H9 (cell line): ENCODE measurements around the gene FGFBP3. TPM values are rescaled to one million over a fixed set of nuclear protein-coding genes. Genes with fewer than 3 reads are reported as not detected.

ENCODE experiments used
- DNase-seq: peaks from one replicate; pipeline ENCODE4 v3.0.0-alpha.2; 2017
- H2AFZ ChIP-seq: one replicate; pipeline ENCODE4 v1.6.1; 2013; ENCODE audit warnings: mild to moderate bottlenecking, low read length, control low read depth, moderate library complexity
- H2AK5ac ChIP-seq: 2 replicates; pipeline ENCODE4 v1.6.1; 2013; ENCODE audit warnings: low read length, control low read depth, mixed read lengths; ENCODE audit not compliant: insufficient read length
- H2BK120ac ChIP-seq: one replicate; pipeline ENCODE4 v1.6.1; 2013; ENCODE audit warnings: low read depth, mild to moderate bottlenecking, low read length, control low read depth, inconsistent platforms; ENCODE audit not compliant: poor library complexity, severe bottlenecking
- H2BK12ac ChIP-seq: 2 replicates; pipeline ENCODE4 v1.6.1; 2013; ENCODE audit warnings: low read length, control low read depth, mixed read lengths, low read depth; ENCODE audit not compliant: insufficient read length
- H2BK15ac ChIP-seq: 2 replicates; pipeline ENCODE4 v1.6.1; 2013; ENCODE audit warnings: low read depth, low read length, control low read depth
- H2BK20ac ChIP-seq: one replicate; pipeline ENCODE4 v1.6.1; 2013; ENCODE audit warnings: low read depth, mild to moderate bottlenecking, low read length, control low read depth, inconsistent platforms; ENCODE audit not compliant: poor library complexity, severe bottlenecking
- H2BK5ac ChIP-seq: 2 replicates; pipeline ENCODE4 v1.6.1; 2013; ENCODE audit warnings: low read length, control low read depth, mixed read lengths; ENCODE audit not compliant: insufficient read length
- H3K14ac ChIP-seq: 2 replicates; pipeline ENCODE4 v1.6.1; 2013; ENCODE audit warnings: low read length, control low read depth; ENCODE audit not compliant: insufficient read depth
- H3K18ac ChIP-seq: 2 replicates; pipeline ENCODE4 v1.6.1; 2013; ENCODE audit warnings: low read depth, mild to moderate bottlenecking, mixed read lengths, low read length, control low read depth; ENCODE audit not compliant: insufficient read length
- H3K23ac ChIP-seq: 2 replicates; pipeline ENCODE4 v1.6.1; 2013; ENCODE audit warnings: low read length, control low read depth, mixed read lengths, low read depth; ENCODE audit not compliant: insufficient read length
- H3K23me2 ChIP-seq: 2 replicates; pipeline ENCODE4 v1.6.1; 2013; ENCODE audit warnings: low read depth, mild to moderate bottlenecking, mixed read lengths, low read length, control low read depth; ENCODE audit not compliant: insufficient read length, poor library complexity, severe bottlenecking
- H3K27ac ChIP-seq: 2 replicates; pipeline ENCODE4 v1.5.1; 2013; ENCODE audit warnings: low read length, control low read depth, mixed read lengths, low read depth; ENCODE audit not compliant: insufficient read length
- H3K27me3 ChIP-seq: 2 replicates; pipeline ENCODE4 v1.6.1; 2013; ENCODE audit warnings: low read length, control low read depth, inconsistent platforms; ENCODE audit not compliant: insufficient read depth
- H3K4ac ChIP-seq: 2 replicates; pipeline ENCODE4 v1.6.1; 2013; ENCODE audit warnings: low read depth, mild to moderate bottlenecking, control low read depth, inconsistent platforms, low read length, moderate library complexity
- H3K4me1 ChIP-seq: 2 replicates; pipeline ENCODE4 v1.6.1; 2013; ENCODE audit warnings: low read length, control low read depth, inconsistent platforms; ENCODE audit not compliant: insufficient read depth
- H3K4me2 ChIP-seq: 2 replicates; pipeline ENCODE4 v1.6.1; 2013; ENCODE audit warnings: low read length, control low read depth, mixed read lengths; ENCODE audit not compliant: insufficient read length, insufficient read depth
- H3K56ac ChIP-seq: 2 replicates; pipeline ENCODE4 v1.6.1; 2013; ENCODE audit warnings: low read depth, mild to moderate bottlenecking, mixed read lengths, low read length, control low read depth; ENCODE audit not compliant: insufficient read length
- H3K79me1 ChIP-seq: 2 replicates; pipeline ENCODE4 v1.6.1; 2013; ENCODE audit warnings: low read depth, mild to moderate bottlenecking, moderate library complexity, low read length, control low read depth, inconsistent platforms; ENCODE audit not compliant: insufficient read depth, poor library complexity, severe bottlenecking
- H3K79me2 ChIP-seq: 2 replicates; pipeline ENCODE4 v1.6.1; 2013; ENCODE audit warnings: low read length, control low read depth, inconsistent platforms; ENCODE audit not compliant: insufficient read depth
- H3K9ac ChIP-seq: 2 replicates; pipeline ENCODE4 v1.6.1; 2013; ENCODE audit warnings: low read length, control low read depth, mixed read lengths; ENCODE audit not compliant: insufficient read length; ENCODE audit errors: extremely low read depth
- H3K9me3 ChIP-seq: one replicate; pipeline ENCODE4 v1.6.1; 2013; ENCODE audit warnings: low read depth, low read length, inconsistent platforms; ENCODE audit not compliant: control insufficient read depth
- H3T11ph ChIP-seq: one replicate; pipeline ENCODE4 v1.6.1; 2013; ENCODE audit warnings: mild to moderate bottlenecking, low read length, control low read depth, inconsistent platforms
- H4K20me1 ChIP-seq: one replicate; pipeline ENCODE4 v1.6.1; 2013; ENCODE audit not compliant: control insufficient read depth, insufficient read length, insufficient read depth
- H4K5ac ChIP-seq: 2 replicates; pipeline ENCODE4 v1.6.1; 2013; ENCODE audit warnings: low read depth, mild to moderate bottlenecking, mixed read lengths, low read length, control low read depth; ENCODE audit not compliant: insufficient read length
- H4K8ac ChIP-seq: replicated peaks from 2 replicates; pipeline ENCODE4 v1.6.1; 2013; ENCODE audit warnings: low read length, control low read depth, mixed read lengths, low read depth; ENCODE audit not compliant: insufficient read length
- H4K91ac ChIP-seq: 2 replicates; pipeline ENCODE4 v1.6.1; 2013; ENCODE audit warnings: low read depth, mild to moderate bottlenecking, moderate library complexity, mixed read lengths, low read length, control low read depth; ENCODE audit not compliant: insufficient read length
- H3K27ac Mint-ChIP-seq, 3 experiments: 2 replicates in 2 of 3; 3 replicates in 1 of 3; pipeline ENCODE4 v1.8.0; 2020 to 2021; ENCODE audit warnings: mixed read lengths in 3 of 3, mild to moderate bottlenecking in 1 of 3, moderate library complexity in 1 of 3
- H3K27me3 Mint-ChIP-seq: 2 replicates; pipeline ENCODE4 v1.8.0; 2021; ENCODE audit warnings: low read depth, mild to moderate bottlenecking, moderate library complexity, mixed read lengths
- H3K36me3 Mint-ChIP-seq, 3 experiments: 2 replicates in 2 of 3; 3 replicates in 1 of 3; pipeline ENCODE4 v1.8.0; 2020 to 2021; ENCODE audit warnings: low read depth in 3 of 3, mixed read lengths in 3 of 3; ENCODE audit not compliant: insufficient read depth in 1 of 3
- H3K4me1 Mint-ChIP-seq, 2 experiments: 2 replicates each; pipeline ENCODE4 v1.8.0; 2020; ENCODE audit warnings: mixed read lengths in 2 of 2
- H3K4me3 Mint-ChIP-seq, 2 experiments: 2 replicates in 1 of 2; 3 replicates in 1 of 2; pipeline ENCODE4 v1.8.0; 2020 to 2021; ENCODE audit warnings: mild to moderate bottlenecking in 2 of 2, mixed read lengths in 2 of 2, moderate library complexity in 1 of 2
- H3K9me3 Mint-ChIP-seq, 2 experiments: 2 replicates in 1 of 2; 3 replicates in 1 of 2; pipeline ENCODE4 v1.8.0; 2020; ENCODE audit warnings: mild to moderate bottlenecking in 2 of 2, mixed read lengths in 2 of 2, moderate library complexity in 1 of 2
- CTCF ChIP-seq: fragments of 200-600 bp; sonication (generic); conservative IDR thresholded peaks from 3 replicates; pipeline ENCODE4 v1.8.0; 2021; ENCODE audit warnings: antibody characterized with exemption, mild to moderate bottlenecking
- WGBS: extraction: QIAGEN DNeasy Blood & Tissue Kit; methylation state at CpG from one replicate; pipeline ENCODE4 v1.1.7; 2013; ENCODE audit warnings: missing lambda C conversion rate, low lambda C conversion rate, mixed read lengths; ENCODE audit not compliant: insufficient read length; ENCODE audit errors: extremely low coverage; 5-methylcytosine and 5-hydroxymethylcytosine counted together
- total RNA-seq: library from RNA; stranded (reverse); gene quantifications from 2 replicates; pipeline ENCODE4 v1.2.1, GENCODE V29; 2021

Gene FGFBP3
- total RNA-seq, 1 experiment from 2014 or later, result 49.3 TPM

- Histone ChIP-seq H4K91ac (no peak overlapping the region), H2BK15ac (no peak overlapping the region), H4K20me1 (no peaks in the 10 kb centered on the region), H3K56ac (no peak overlapping the region), H2BK120ac (peak overlapping the region; percentile 80), H3K27ac (peak overlapping the region; percentile 82), H3T11ph (no peak overlapping the region), H4K8ac (no peak overlapping the region), H3K79me1 (no peaks in the 10 kb centered on the region), H3K23ac (no peak overlapping the region), H3K9ac (peak overlapping the region; percentile 64), H3K79me2 (no peaks in the 10 kb centered on the region), H3K23me2 (no peaks in the 10 kb centered on the region), H3K4ac (no peak overlapping the region; the same call in 1 of the 2 replicates), H3K18ac (peak overlapping the region; percentile 83), H2BK5ac (peak overlapping the region; percentile 66), H2BK20ac (no peak overlapping the region), H3K27me3 (no peaks in the 10 kb centered on the region), H2AK5ac (no peak overlapping the region), H3K4me2 (peak overlapping the region; percentile 16), H3K14ac (peak overlapping the region; percentile 59; the same call in 1 of the 2 replicates), H3K4me1 (peaks cover 18% of the 10 kb centered on the region), H3K9me3 (no peaks in the 10 kb centered on the region), H4K5ac (peak overlapping the region; percentile 31), H2AFZ (no peak overlapping the region), H2BK12ac (peak overlapping the region; percentile 92)
- DNase-seq, result peak; percentile 98
- no peaks in the 10 kb centered on the region; a peak in 2 of 5 replicates for H3K9me3 Mint-ChIP-seq
- H3K4me3 Mint-ChIP-seq, result peak overlapping the region; percentile 52 to 75
- no peak for TF ChIP-seq CTCF
- H3K4me1 Mint-ChIP-seq, result peaks cover 58 to 62% of the 10 kb centered on the region in 2 experiments
- H3K36me3 Mint-ChIP-seq, result peaks cover 0 to 11% (median 0%) of the 10 kb centered on the region in 3 experiments; a peak in 3 of 7 replicates
- no peaks in the 10 kb centered on the region for H3K27me3 Mint-ChIP-seq
- WGBS, result no CpG with 5 or more reads among the region's 59 CpGs
- H3K27ac Mint-ChIP-seq, result peak overlapping the region; percentile 99
Observed at GRCh38 chr10:91887272-91888076, 21.8 kb downstream of the FGFBP3 start.
